ENCODE results near the gene GNG5.

The GNG5 gene

GRCh38 chr1:84538599-84538998 lies 32.2 kb upstream of the GNG5 start:
- H3K4me1 Mint-ChIP-seq: no peaks in the 10 kb centered on the region
- no peaks in the 10 kb centered on the region for H3K27me3 Mint-ChIP-seq (ENCODE audit: low read depth, poor library complexity)
- no peaks in the 10 kb centered on the region for H3K9me3 Mint-ChIP-seq
- TF ChIP-seq CTCF (IDR thresholded peaks at IDR 0.05): no peak
- H3K36me3 Mint-ChIP-seq (ENCODE audit: low read depth): peaks cover 32% of the 10 kb centered on the region
- H3K27ac Mint-ChIP-seq: no peak overlapping the region
- no peak for DNase-seq
- no peak overlapping the region for H3K4me3 Mint-ChIP-seq

GRCh38 chr1:84525779-84526178 lies 19.4 kb upstream of the GNG5 start:
- peaks cover 11% of the 10 kb centered on the region for H3K9me3 Mint-ChIP-seq
- peaks cover 10% of the 10 kb centered on the region for H3K36me3 Mint-ChIP-seq (ENCODE audit: low read depth)
- no peaks in the 10 kb centered on the region for H3K4me1 Mint-ChIP-seq
- TF ChIP-seq CTCF (IDR thresholded peaks at IDR 0.05): no peak
- DNase-seq: no peak
- H3K27ac Mint-ChIP-seq: no peak overlapping the region
- no peak overlapping the region for H3K4me3 Mint-ChIP-seq
- H3K27me3 Mint-ChIP-seq (ENCODE audit: low read depth, poor library complexity): no peaks in the 10 kb centered on the region

- Mint-ChIP-seq H3K27ac (no peak overlapping the region), H3K4me3 (no peak overlapping the region), H3K27me3 (ENCODE audit: low read depth, poor library complexity) (no peaks in the 10 kb centered on the region), H3K4me1 (no peaks in the 10 kb centered on the region), H3K9me3 (peaks cover 11% of the 10 kb centered on the region), H3K36me3 (ENCODE audit: low read depth) (peaks cover 10% of the 10 kb centered on the region)
- no peak for DNase-seq
- TF ChIP-seq CTCF (IDR thresholded peaks at IDR 0.05): no peak
Observed at GRCh38 chr1:84524590-84524989, 18.2 kb upstream of the GNG5 start.

GRCh38 chr1:84510668-84511067 lies 4.3 kb upstream of the GNG5 start:
- no peak overlapping the region for H3K27ac Mint-ChIP-seq
- H3K36me3 Mint-ChIP-seq (ENCODE audit: low read depth): peaks cover 31% of the 10 kb centered on the region
- DNase-seq: no peak
- peaks cover 9% of the 10 kb centered on the region for H3K4me1 Mint-ChIP-seq
- H3K4me3 Mint-ChIP-seq: no peak overlapping the region
- no peak for TF ChIP-seq CTCF (IDR thresholded peaks at IDR 0.05)
- no peaks in the 10 kb centered on the region for H3K27me3 Mint-ChIP-seq (ENCODE audit: low read depth, poor library complexity)
- peaks cover 38% of the 10 kb centered on the region for H3K9me3 Mint-ChIP-seq

- H3K4me1 Mint-ChIP-seq: peaks cover 9% of the 10 kb centered on the region
- DNase-seq: no peak
Observed at GRCh38 chr1:84510165-84510564, 3.8 kb upstream of the GNG5 start.

More at GRCh38 chr1:84510165-84510564, 3.8 kb upstream of the GNG5 start:
- no peaks in the 10 kb centered on the region for H3K27me3 Mint-ChIP-seq (ENCODE audit: low read depth, poor library complexity)
- peaks cover 38% of the 10 kb centered on the region for H3K9me3 Mint-ChIP-seq
- H3K36me3 Mint-ChIP-seq (ENCODE audit: low read depth): peaks cover 31% of the 10 kb centered on the region
- TF ChIP-seq CTCF (IDR thresholded peaks at IDR 0.05): no peak
- H3K4me3 Mint-ChIP-seq: no peak overlapping the region
- no peak overlapping the region for H3K27ac Mint-ChIP-seq
